GM04504 (cell line): ENCODE measurements around the gene PCNX4.

Experiments
- DNase-seq: peaks from one replicate; pipeline ENCODE4 v3.0.0-alpha.2; 2012; ENCODE audit warnings: low read depth

Gene PCNX4

GRCh38 chr14:60206249-60206670, 114.5 kb downstream of the PCNX4 start:
- DNase-seq = no peak

GRCh38 chr14:60206837-60207533, 115.3 kb downstream of the PCNX4 start:
- no peak for DNase-seq

- no peak for DNase-seq
These were observed 119.0 kb downstream of the PCNX4 start for GRCh38 chr14:60210703-60211102.

- DNase-seq = no peak
These were observed 119.4 kb downstream of the PCNX4 start for GRCh38 chr14:60211153-60211552.

- DNase-seq = no peak
These were observed 121.0 kb downstream of the PCNX4 start for GRCh38 chr14:60212503-60213371.

GRCh38 chr14:60214003-60214402, 122.3 kb downstream of the PCNX4 start:
- DNase-seq = no peak

- no peak for DNase-seq
These were observed 122.8 kb downstream of the PCNX4 start for GRCh38 chr14:60214415-60215126.

GRCh38 chr14:60215127-60215444, 123.4 kb downstream of the PCNX4 start:
- DNase-seq = no peak

GRCh38 chr14:60215520-60216420, 124.0 kb downstream of the PCNX4 start:
- no peak for DNase-seq

GRCh38 chr14:60217713-60218112, 126.0 kb downstream of the PCNX4 start:
- no peak for DNase-seq
